Left colon (tissue), 2 donors: Measurements from ENCODE around the gene OSR1. TPM values are rescaled to one million over a fixed set of nuclear protein-coding genes. Genes with fewer than 3 reads are reported as not detected.
"Not testable (repeated sequence)": the region's sequence is repeated elsewhere in the genome, so short reads cannot be mapped to it uniquely, and the experiment has no call there.

Experiments used
- ATAC-seq: fragments of 200-7000 bp; cut with Tn5 transposase; one replicate; pipeline ENCODE4 v1.9.1; 2020; ENCODE audit warnings: mild to moderate bottlenecking, moderate library complexity
- DNase-seq, 2 donors: peaks; one replicate each; pipeline ENCODE4 v3.0.0-alpha.2; 2020
- intact Hi-C, 2 donors: fragments of 100-400 bp; cut with DNase I in 1 of 2; cut with micrococcal nuclease in 1 of 2; formaldehyde crosslinking; loops; one replicate each; pipeline versions ENCODE4 v1.11.2 to v1.14.0; 2022; cut with DNase I, micrococcal nuclease
- total RNA-seq, 2 donors: library from RNA; stranded (reverse); fragmentation: NEBNext Ultra II Directional; extraction: Animal tissue kit (Norgen Biotek cat#: 25700); gene quantifications; one replicate each; pipeline ENCODE4 v1.2.1, GENCODE V29; 2021
- donor health status: DM: no; HTN: no; CAD: no.
- donor health status: DM: yes; HTN: yes; CAD: no.

Gene OSR1
- total RNA-seq, 2 donors from 2014 or later: 1.3 to 4.1 TPM

DNA sequence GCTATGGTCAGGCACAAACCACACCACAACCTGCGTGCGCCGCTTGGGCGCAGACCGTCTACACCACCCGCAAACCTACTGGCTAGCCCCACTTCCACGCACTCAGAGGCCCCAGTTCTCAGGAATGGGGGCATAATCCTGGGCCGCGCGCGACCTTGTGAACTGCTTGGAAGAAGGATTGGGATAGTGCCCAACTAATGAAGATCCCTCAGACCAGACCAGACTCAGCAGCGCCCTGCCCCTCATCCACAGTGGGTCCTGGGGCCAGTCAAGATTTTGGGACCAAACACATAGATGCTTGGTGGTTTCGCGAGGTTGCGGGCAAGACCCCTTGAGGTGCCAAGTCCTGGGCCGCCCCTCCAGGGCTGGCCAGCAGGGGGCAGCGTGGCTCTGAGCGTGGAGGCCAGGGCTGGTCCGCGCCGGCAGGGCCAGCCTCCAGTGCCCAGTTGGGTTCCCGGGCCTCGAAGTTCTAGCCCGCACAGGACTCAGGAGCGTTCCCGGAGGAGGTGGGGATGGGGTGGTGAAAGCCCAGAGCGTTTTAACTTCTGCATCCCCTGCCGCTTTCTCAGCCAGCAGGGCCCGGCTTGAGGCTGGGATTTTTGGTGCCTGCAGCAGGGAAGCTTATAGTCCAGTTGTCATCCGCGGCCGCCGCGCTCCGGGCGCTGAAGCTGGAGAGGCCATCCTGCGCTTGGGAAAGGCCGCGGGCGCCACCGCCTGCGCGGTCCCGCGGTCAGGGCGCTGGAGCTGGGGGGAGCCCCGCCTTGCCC is 8.3 kb downstream of the OSR1 start:
- DNase-seq: peak; percentile 37 to 69
- intact Hi-C loops: no loop called here
- ATAC-seq: peak; percentile 45

DNA sequence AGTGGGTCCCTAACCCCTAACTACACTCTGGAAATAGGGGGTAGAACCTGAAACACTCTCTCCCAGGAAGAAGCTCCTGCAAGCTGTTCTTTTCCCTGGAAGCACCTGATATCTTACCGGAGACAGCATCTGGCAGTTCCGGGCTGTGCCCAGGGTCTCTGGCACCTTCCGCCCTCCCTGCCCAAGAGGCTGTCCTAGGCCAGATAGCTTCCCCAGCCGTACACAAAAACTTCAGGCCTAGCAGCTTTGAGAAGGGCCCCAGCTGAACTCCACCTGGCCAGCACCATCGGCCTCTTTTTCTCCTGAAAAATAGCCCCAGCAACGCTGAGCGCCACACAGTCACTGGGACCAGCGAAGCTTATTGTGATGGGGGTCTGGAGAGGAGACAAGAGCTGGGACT is 9.7 kb downstream of the OSR1 start:
- intact Hi-C loops: no loop called here

DNA sequence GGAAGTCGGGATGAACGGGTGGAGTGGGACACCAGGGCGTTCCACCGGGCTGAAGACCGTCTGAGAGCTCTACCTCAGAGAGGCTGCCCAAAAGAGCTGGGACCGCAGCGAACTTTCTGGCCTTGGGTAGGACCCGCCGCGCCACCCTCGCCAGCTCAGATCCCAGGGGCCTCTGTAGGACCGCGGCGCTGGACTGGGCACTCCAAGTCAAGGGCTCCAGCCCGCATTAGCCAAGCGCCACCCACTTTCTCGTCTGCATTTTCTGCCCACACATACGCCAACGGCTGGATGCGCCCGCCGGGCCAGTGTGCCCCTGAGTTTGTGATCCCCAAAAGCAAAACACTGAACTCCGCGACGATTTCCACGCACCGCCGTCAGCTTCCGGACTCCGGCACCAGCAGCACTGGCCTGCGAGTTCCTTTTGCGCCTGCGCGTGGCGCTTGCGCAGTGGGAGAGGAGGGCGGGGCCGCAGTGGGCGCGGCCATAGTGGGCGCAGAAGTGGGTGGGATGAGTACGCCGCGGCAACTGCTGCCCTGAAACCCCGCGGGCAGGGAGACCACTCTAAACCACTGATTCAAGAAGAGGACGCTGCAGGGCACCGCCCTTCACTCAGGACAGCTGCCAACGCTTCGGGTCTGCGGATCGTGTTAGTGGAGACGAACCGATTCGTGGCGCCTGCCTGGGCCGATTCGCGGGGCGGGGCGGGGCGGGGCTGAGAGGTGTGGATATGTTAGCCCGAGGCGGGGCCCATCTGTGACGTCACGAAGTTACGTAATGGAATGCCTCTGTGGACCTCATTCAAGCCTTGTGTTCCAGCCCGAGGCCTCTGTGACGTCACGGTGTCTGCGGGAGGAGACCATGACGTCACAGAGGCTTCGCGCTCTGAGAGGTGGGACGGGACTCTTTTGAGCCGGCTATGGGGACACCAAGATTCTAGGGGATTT is 10.5 kb downstream of the OSR1 start:
- intact Hi-C loops: no loop called here
- ATAC-seq (peak; percentile 94), DNase-seq (peak; percentile 97 to 98)

More for the DNA sequence above, 9.7 kb downstream of the OSR1 start:
- ATAC-seq: no peak
- DNase-seq: no peak

DNA sequence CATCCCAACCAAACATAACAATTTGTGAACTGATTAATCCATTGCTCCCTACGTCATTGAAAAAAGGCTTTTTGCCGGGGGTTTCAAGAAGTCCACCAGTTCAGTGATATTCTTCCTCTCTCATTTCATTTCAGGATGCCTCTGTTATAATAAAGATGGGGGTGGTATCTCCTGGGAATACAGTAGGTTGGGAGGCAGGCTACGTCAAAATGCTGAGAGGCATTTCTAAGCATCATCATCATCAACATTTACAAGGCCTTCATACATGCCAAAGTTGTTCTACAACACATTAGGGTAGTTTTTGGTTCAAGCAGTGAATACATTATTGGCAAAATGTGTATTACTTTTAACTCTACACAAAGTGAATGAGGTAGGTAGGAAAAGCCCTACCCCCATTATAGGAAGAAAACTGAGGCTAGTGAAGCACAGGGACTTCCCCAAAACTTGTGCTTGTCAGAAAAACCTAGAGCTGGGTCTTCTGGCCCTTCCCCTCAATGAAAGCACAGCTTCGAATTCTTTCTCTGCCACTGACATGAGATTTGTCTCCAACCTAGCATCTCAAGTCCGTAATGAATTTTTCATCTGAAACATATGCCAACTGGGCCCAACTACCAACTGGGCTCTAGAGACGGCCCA is 11.3 kb downstream of the OSR1 start:
- ATAC-seq (no peak), DNase-seq (no peak)
- intact Hi-C loops: no loop called here

DNA sequence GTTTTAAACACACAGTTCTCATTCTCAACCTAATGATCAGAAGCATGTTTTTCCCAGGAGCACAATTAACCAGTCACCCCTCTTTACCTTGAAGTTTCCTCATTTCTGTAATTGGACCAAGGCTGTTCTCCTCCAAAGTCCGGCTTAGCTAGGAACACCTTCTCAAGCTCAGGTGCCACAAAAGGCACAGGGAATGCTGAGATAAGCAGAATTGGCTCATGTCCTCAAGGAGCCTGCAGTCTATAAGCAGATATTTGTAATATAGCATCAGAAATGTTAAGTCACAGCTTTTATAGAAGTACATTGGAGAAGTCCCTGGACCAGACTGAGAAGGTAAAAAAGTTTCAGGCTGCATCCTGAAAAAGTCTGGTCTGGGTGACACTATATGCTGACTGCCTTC is 20.7 kb downstream of the OSR1 start:
- intact Hi-C loops: no loop called here
- no peak for ATAC-seq
- no peak for DNase-seq

- DNase-seq (no peak), ATAC-seq (peak; percentile 69)
- intact Hi-C loops: no loop called here
These were observed 21.2 kb downstream of the OSR1 start for GRCh38 chr2:19337202-19337601.

DNA sequence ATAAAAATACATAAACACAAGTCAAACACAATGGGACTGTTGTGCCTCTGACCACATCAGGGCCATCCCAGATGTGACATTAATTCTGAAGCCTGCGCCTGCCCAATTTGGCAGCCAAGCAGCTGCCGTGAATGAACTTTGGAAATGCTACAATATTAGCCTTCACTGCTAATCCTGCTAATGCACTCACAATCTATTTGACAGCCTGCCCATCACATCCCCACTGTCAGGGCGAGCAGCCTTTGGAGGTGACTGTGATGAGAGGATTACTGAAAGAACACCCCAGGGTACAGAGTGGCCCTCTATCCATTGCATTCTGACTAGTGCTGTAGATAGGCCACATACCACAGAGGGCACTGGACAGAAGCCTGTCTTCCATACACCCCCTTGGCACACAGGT is 21.6 kb downstream of the OSR1 start:
- intact Hi-C loops: no loop called here
- DNase-seq (no peak), ATAC-seq (no peak)

DNA sequence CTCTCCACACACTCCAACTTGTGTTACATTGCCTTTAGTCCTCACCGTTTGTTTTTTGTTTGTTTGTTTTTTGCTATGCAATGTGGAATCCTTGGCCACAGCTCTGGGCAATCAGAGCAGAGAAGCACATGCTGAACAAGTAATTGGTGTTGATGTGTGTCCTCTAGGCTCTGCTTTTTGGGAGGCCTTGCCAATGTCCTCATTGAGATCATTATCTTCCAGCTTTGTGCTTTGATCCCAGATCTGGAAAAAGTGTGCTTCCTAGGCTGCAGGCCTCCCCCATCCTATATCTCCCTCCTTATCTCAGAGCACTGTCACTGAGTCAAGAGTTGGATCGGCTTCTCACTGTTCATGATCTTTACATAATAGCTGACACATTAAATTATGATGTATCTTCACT is 25.9 kb downstream of the OSR1 start:
- no peak for DNase-seq
- ATAC-seq: no peak
- intact Hi-C loops: no loop called here

DNA sequence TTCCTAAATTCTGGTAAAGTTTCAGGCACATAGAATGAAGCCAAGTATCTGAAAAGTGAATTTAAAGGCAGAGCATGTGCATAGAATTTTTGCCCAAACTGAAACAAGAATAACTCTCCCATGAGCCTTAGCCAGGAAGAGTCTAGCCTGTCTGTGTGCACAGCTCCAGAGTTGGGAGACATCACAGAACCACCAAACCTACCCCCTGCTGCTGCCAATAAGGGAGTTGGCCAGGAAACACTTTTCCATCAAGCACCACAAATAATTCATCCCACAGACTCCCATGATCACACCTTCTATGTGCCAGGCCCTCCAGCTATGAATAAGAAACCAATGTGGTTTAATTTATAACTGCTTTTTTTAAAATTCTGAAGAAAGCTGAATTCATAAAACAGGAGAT is 27.0 kb downstream of the OSR1 start:
- ATAC-seq: no peak
- intact Hi-C loops: no loop called here
- DNase-seq: no peak

GRCh38 chr2:19330436-19330835 is 28.0 kb downstream of the OSR1 start:
- ATAC-seq: no peak
- DNase-seq: no peak
- intact Hi-C loops: no loop called here

- ATAC-seq (no peak), DNase-seq (no peak)
- intact Hi-C loops: no loop called here
These were observed 29.0 kb downstream of the OSR1 start for GRCh38 chr2:19329445-19329844.

- intact Hi-C loops: no loop called here
- DNase-seq (no peak), ATAC-seq (no peak)
These were observed 30.9 kb downstream of the OSR1 start for GRCh38 chr2:19327496-19327895.

- DNase-seq (no peak), ATAC-seq (no peak)
- intact Hi-C loops: no loop called here
These were observed 36.5 kb downstream of the OSR1 start for GRCh38 chr2:19321946-19322345.

- DNase-seq (no peak), ATAC-seq (no peak)
- intact Hi-C loops: no loop called here
These were observed 37.6 kb downstream of the OSR1 start for GRCh38 chr2:19320813-19321212.

DNA sequence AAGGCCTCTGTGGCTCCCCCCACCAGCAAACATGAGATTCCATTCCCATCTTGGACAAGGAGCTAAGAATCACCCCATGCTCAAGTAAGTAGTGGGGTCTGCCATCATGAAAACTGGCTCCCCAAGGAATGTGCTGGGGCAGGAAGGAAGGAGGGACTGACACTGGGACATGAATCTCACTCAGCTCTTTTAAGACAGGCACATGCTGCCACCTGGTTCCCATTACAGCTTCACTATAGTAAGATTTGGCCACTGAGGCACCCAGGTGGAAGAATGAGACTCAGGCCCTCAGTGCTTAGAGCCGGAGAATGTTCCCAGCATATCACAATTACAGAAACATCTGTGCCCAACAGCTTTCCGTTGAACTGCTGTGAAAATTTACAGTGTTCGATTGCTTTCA is 38.7 kb downstream of the OSR1 start:
- ATAC-seq (no peak), DNase-seq (no peak)
- intact Hi-C loops: no loop called here

- intact Hi-C loops: no loop called here
- ATAC-seq (peak; percentile 74), DNase-seq (no peak)
These were observed 39.4 kb downstream of the OSR1 start for GRCh38 chr2:19319064-19319463.

DNA sequence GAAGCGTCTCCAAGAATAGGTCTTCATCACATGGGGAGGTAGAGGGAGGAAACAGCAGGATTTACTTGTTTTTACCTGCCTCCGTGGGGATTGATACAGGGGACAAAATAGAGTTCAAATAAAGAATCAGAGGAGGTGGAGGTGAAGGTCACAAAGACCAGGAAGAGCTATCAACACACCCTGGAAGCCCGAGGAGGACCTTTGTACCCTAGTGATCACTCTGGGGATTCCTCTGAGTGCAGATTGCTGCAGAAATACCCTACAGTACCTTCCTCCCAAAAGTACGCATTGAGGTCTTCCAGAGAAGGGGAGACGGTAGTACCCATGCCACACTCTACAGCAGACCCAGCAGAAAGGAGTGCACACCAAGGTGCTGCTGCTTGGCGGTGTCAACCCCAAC is 44.9 kb downstream of the OSR1 start:
- DNase-seq: no peak
- ATAC-seq: no peak
- intact Hi-C loops: no loop called here

DNA sequence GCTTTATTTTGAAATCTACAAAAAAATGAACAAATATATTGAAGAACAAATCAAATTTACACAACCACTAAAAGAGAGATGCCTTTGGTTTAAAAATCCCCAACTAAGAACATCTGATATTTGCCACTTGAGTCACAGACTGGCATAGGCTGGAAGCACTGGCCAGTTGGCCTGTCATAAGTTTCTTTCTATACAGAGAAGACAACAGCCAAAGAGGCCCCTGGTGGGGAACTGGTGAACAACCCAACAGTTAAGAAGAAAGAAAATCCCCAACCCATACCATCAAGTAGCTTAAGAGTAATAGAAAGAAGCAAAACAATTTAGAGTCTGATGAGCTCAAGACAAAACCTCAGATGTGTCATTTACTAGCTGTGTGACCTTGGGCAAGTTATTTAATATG is 45.5 kb downstream of the OSR1 start:
- ATAC-seq (no peak), DNase-seq (no peak)
- intact Hi-C loops: no loop called here

- intact Hi-C loops: not testable (repeated sequence)
- DNase-seq (peak in 1 of 2 donors; percentile 21), ATAC-seq (peak; percentile 52)
These were observed 52.4 kb downstream of the OSR1 start for GRCh38 chr2:19306065-19306464.
